GM08714 (cell line): ENCODE measurements around the gene CD84.
A peak's percentile ranks its signal among the peaks of the same experiment; 100 is the strongest.
"Not testable (repeated sequence)": the region's sequence is repeated elsewhere in the genome, so short reads cannot be mapped to it uniquely, and the experiment has no call there.

ENCODE experiments used
- H3K4me3 ChIP-seq: fragments of 200-500 bp; sonication (Bioruptor generic); 2 replicates; pipeline ENCODE4 v1.5.1; 2014; ENCODE audit warnings: mild to moderate bottlenecking, low read length, inconsistent platforms
- ZNF274 ChIP-seq: IDR thresholded peaks from 2 replicates; pipeline ENCODE4 v1.6.1; 2012; ENCODE audit warnings: mild to moderate bottlenecking, low read depth, low read length

CD84 gene

GRCh38 chr1:160605205-160605604 lies 25.9 kb upstream of the CD84 start:
- no peak overlapping the region for H3K4me3 ChIP-seq
- no peak for TF ChIP-seq ZNF274

- H3K4me3 ChIP-seq, result no peak overlapping the region
Measured at GRCh38 chr1:160597705-160598104, 18.4 kb upstream of the CD84 start.

GRCh38 chr1:160597051-160597450 lies 17.8 kb upstream of the CD84 start:
- no peak for TF ChIP-seq ZNF274

More at GRCh38 chr1:160597705-160598104, 18.4 kb upstream of the CD84 start:
- TF ChIP-seq ZNF274, result no peak

GRCh38 chr1:160590488-160590887 lies 11.2 kb upstream of the CD84 start:
- no peak overlapping the region for H3K4me3 ChIP-seq
- no peak for TF ChIP-seq ZNF274

More at GRCh38 chr1:160597051-160597450, 17.8 kb upstream of the CD84 start:
- H3K4me3 ChIP-seq, result no peak overlapping the region

GRCh38 chr1:160588468-160588867 lies 9.2 kb upstream of the CD84 start:
- no peak overlapping the region for H3K4me3 ChIP-seq
- TF ChIP-seq ZNF274, result no peak

- no peak overlapping the region for H3K4me3 ChIP-seq
- TF ChIP-seq ZNF274, result no peak
Measured at GRCh38 chr1:160584784-160585183, 5.5 kb upstream of the CD84 start.

GRCh38 chr1:160582976-160583375 lies 3.7 kb upstream of the CD84 start:
- not testable (repeated sequence) for H3K4me3 ChIP-seq

- TF ChIP-seq ZNF274, result no peak
- H3K4me3 ChIP-seq, result no peak overlapping the region
Measured at GRCh38 chr1:160581961-160582360, 2.7 kb upstream of the CD84 start.

- no peak for TF ChIP-seq ZNF274
- no peak overlapping the region for H3K4me3 ChIP-seq
Measured at GRCh38 chr1:160580221-160580812, 1.0 kb upstream of the CD84 start.

- peak overlapping the region; percentile 83 for H3K4me3 ChIP-seq
- no peak for TF ChIP-seq ZNF274
Measured at GRCh38 chr1:160578525-160579191, 638 bp downstream of the CD84 start.

- peak overlapping the region; percentile 83 for H3K4me3 ChIP-seq
- no peak for TF ChIP-seq ZNF274
Measured at GRCh38 chr1:160578175-160578524, 1.1 kb downstream of the CD84 start.

- H3K4me3 ChIP-seq, result peak overlapping the region; percentile 83
- TF ChIP-seq ZNF274, result no peak
Measured at GRCh38 chr1:160577671-160578070, 1.6 kb downstream of the CD84 start.

GRCh38 chr1:160576884-160577283 lies 2.4 kb downstream of the CD84 start:
- no peak for TF ChIP-seq ZNF274
- no peak overlapping the region for H3K4me3 ChIP-seq

GRCh38 chr1:160576390-160576789 lies 2.9 kb downstream of the CD84 start:
- no peak for TF ChIP-seq ZNF274
- no peak overlapping the region for H3K4me3 ChIP-seq

- H3K4me3 ChIP-seq, result peak overlapping the region; percentile 7; the same call in 1 of the 2 replicates
- no peak for TF ChIP-seq ZNF274
Measured at GRCh38 chr1:160575112-160575664, 4.1 kb downstream of the CD84 start.
